NOMO-1 (cell line): ENCODE data around the gene NDE1.
"Not testable (repeated sequence)": the region's sequence is repeated elsewhere in the genome, so short reads cannot be mapped to it uniquely, and the experiment has no call there.

Experiments used
- DNase-seq, 2 experiments: peaks; one replicate each; lab custom pipeline; 2025; ENCODE audit not compliant: unreplicated experiment in 2 of 2; lab: John Stamatoyannopoulos, UW

Gene NDE1

DNA sequence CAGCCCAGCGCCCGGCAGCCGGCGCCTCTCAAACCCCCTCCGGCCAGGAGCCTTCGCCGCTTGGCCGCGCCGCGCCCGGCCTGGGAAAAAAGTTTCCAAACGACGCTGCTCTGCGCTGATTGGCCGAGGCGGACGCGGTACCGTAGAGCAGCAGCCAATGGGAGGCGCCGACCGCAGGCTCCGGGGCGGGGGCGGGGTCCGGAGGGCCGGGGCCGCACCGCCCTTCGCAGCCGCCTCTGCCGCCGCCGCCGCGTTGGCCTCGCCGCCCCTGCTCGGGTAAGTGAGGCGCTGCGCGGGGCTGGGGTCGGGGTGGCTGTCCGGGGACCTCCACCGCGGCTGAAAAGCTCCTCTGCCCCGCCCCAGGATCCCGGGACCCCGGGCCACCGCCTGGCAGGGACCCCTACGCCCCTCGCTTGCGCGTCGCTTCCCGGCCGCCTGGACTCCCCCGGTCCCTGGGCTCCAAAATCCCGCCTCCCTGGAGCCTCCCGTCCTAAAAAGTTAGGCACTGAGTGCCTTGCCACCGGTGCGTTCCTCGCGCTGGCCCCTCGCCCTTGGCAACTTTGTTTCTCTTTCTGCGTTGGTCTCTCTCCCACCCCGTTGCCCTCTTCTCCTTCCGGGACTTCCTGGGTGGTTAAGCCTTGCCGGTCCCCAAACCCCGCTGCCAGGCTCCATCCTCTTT is at the start of gene NDE1:
Gene NDE1, plus strand, starts transcription at position 227 of the 679 bp plus-strand sequence. CDS start 14,534 bp downstream, outside the sequence.
- DNase-seq, result peak; percentile 87 to 94

- no peak for DNase-seq
Measured at GRCh38 chr16:15601212-15601879, 48.7 kb upstream of the NDE1 start.

- no peak for DNase-seq
Measured at GRCh38 chr16:15602285-15603044, 47.6 kb upstream of the NDE1 start.

DNA sequence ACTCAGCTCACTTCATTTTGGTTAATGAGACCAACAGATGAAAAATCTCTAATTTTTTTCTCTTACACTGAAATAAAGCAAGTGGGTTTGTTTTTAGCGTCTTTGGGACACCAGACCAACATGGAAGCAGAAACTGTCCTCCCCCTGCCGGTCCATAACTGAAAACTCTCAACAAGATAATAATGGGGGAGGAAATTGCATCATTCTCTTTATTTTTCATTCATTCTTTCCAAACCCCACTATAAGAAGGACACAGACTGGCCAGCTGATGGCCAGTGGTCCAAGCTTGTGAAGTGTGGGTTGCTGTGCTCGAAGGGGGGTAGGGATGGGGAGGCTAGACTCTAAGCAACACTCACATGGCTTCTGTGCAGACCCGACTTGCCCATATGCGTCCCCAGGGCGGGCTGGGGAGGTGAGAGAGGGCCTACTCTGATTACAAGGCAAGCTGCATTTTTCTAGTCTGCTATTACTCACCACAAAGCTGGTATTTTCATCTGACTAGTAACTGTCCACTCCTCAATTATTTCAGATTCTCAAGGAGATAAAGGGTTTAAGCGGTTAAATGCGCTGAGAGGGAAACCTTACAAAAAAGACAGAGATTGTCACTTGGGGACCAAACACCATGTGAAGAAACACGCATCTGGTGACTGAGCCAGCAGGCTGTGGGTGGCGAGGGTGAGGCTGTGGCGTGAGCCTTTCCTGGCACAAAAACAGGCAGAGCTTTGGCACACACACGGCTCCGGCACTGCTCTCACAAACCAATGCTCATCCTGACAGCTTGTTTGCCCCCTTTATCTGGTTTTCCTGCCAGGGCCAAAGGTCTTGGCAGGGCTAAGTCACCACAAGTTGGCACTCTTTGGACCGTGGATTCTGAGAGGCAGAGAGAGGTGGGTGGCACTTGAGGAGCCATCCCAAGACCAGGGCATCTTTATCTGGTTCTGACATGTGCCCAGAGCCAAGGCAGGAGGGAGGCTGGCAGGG is 45.3 kb upstream of the NDE1 start:
- DNase-seq, result no peak

- DNase-seq, result no peak
Measured at GRCh38 chr16:15605839-15606517, 44.1 kb upstream of the NDE1 start.

- DNase-seq, result no peak
Measured at GRCh38 chr16:15606518-15607220, 43.4 kb upstream of the NDE1 start.

DNA sequence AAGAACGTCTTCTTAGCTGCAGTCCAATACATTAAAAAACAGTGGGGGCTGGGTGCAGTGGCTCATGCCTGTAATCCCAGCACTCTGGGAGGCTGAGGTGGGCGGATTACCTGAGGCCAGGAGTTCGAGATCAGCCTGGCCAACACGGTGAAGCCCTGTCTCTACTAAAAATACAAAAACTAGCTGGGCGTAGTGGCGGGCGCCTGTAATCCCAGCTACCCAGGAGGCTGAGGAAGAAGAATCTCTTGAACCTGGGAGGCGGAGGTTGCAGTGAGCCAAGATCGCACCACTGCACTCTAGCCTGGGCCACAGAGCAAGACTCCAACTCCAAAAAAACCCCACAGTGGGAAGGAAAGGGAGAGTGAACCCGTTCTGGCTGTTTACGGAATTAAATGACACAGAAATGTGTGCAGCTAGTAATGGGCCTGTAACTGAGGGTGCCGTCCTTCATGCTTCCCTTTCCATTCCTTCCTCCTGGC is 42.8 kb upstream of the NDE1 start:
- not testable (repeated sequence) for DNase-seq

GRCh38 chr16:15607700-15608396 is 42.2 kb upstream of the NDE1 start:
- DNase-seq, result no peak

DNA sequence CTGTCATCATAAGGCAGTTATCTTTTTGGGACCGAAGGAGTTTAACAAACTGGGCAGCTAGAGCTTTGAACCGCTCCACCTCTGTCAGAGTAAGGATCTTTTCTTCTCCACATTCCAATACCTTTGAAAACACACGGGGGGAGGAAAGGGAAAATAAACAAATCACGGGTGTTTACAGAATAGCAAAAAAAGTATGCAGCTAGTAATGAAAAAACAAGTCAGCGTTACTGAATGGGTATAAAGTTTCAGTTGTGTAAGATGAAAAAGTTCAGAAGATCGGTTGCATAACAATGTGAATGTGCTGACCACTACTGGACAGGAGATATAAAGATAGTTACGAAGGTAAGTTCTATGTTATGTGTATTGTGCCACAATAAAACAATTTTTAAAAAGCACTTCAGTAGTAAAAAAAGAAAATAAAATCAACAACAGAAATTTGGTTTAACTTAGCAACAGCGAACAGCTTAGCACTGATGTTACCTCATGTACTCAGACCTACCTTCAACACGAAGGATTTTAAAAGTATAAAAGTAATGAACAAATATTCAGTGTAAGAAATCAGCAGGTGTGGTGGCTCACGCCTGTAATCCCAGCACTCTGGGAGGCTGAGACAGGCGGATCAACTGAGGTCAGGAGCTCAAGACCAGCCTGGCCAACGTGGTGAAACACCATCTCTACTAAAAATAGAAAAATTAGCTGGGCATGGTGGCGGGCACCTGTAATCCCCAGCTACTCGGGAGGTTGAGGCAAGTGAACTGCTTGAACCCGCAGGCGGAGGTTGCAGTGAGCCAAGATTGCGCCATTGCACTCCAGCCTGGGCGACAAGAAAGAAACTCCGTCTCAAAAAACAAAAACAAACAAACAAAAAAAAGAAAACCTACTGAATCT is 41.4 kb upstream of the NDE1 start:
- no peak for DNase-seq

GRCh38 chr16:15609286-15609649 is 40.8 kb upstream of the NDE1 start:
- DNase-seq, result no peak

DNA sequence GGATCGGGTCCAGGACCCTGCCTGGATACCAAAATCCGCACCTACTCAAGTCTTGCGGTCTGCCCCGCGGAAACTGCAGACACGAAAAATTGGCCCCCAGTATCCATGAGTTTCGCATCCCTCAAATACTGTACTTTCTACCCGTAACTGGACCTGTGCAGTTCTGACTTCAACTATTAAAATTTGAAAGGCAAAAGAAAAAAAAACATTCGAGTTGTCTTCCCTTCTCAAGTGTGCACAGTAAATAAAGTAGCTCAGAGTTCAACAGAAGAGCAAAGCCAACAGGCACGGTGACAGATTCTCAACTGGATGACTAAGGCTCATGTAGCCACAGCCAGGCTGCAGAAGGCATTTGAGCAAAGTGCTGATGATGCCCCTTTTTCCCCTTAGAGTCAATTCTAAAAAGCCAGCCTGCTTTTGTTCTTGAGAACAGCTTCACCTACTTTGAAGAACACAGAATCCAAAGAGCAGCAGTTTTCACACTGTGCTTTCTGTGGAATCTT is 39.6 kb upstream of the NDE1 start:
- no peak for DNase-seq

- DNase-seq, result no peak
Measured at GRCh38 chr16:15611610-15612009, 38.4 kb upstream of the NDE1 start.

GRCh38 chr16:15613676-15614075 is 36.4 kb upstream of the NDE1 start:
- DNase-seq, result no peak

- DNase-seq, result no peak
Measured at GRCh38 chr16:15616012-15616411, 34.0 kb upstream of the NDE1 start.

DNA sequence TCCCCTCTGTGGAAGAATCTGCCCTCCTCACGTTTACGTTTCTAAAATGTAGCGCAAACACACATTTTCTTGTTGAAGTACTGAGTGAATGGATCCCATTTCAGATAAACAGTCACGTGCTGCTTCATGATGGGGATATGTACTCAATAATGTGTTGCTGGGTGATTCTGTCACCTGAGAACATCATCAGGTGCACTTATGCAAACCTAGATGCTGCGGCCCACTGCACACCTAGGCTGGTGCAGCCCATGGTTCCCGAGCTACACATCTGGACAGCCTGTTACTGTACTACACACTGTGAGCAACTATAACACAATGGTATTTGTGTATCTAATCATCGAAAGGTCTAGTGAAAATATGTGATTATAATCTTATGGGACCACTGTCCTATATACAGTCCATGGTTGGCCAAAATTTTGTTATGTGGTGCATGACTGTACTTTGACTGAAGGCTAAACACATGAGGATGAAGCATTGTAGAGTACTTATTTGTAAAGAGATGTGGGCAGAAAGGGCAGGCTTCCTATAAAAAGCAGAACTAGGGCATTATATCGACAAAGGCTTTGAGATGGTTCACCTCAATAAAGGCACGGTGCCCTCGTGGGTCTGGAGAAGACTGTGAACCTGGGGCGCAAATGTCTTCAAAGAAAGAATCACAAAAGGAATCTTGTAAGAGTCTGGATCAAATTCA is 33.4 kb upstream of the NDE1 start:
- no peak for DNase-seq

DNA sequence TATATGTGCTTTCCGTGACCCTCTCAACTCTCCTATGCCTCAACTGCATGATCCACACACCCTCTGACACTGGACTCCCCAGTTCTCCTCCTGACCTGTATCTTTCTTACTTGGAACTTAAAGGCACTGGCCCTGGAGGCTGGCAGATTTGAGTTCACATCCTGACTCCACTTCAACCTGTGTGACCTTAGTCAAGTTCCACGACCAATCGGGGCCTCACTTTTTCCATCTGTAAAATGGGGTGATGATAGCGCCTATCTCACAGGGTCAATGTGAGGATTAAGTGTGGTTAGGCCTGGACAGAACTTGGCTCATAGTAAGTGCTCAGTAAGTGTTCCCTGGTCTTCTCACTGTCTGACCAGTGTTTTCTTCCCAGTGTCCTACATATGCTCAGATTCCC is 32.1 kb upstream of the NDE1 start:
- no peak for DNase-seq

DNA sequence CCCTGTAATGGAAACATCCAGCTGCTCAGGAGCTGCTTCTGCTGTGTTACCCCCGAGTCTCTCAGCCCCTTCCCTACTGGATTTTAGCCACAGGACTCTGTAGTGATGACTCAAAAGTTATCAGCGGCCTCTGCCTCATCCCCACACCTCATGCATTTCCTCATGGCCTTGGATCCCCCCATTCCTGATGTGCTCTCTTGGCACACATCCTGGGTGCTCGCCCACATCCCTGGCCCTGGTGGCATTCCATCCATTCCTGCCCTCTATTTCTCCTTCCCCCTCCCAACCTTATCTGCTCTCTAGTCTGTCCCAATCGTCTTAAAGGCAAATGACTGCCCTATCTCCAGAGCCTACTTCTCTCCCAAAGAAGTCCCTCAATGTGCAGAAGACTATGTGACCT is 31.7 kb upstream of the NDE1 start:
- no peak for DNase-seq
